Stomach (tissue), 9 donors: ENCODE data around the gene PRELID1. TPM values are rescaled to one million over a fixed set of nuclear protein-coding genes. Genes with fewer than 3 reads are reported as not detected.

Experiments
- DNase-seq, 2 donors: peaks; one replicate each; pipeline versions ENCODE4 v3.0.0 to v3.0.0-alpha.2; 2013 to 2019
- H3K27ac ChIP-seq, 5 donors: fragments of 200-600 bp in 4 of 5; sonication (generic) in 4 of 5; one replicate each; pipeline ENCODE4 v1.5.1; 2013 to 2019; ENCODE audit warnings: mild to moderate bottlenecking in 1 of 5, moderate library complexity in 1 of 5
- H3K27me3 ChIP-seq, 3 donors: fragments of 200-600 bp; sonication (generic); one replicate each; pipeline ENCODE4 v1.5.1; 2017 to 2019; ENCODE audit warnings: mixed run types in 1 of 3
- H3K36me3 ChIP-seq, 4 donors: fragments of 200-600 bp; sonication (generic); 1 replicate in 3 of 4; 2 replicates in 1 of 4; pipeline ENCODE4 v1.5.1; 2016 to 2019
- H3K4me1 ChIP-seq, 4 donors: fragments of 200-600 bp; sonication (generic); one replicate each; pipeline ENCODE4 v1.5.1; 2016 to 2019
- H3K4me3 ChIP-seq, 4 donors: fragments of 200-600 bp; sonication (generic) in 3 of 4; one replicate each; pipeline ENCODE4 v1.5.1; 2016 to 2019; ENCODE audit warnings: mild to moderate bottlenecking in 1 of 4
- H3K9me3 ChIP-seq, 4 donors: fragments of 200-600 bp; sonication (generic); one replicate each; pipeline ENCODE4 v1.5.1; 2016 to 2019
- CTCF ChIP-seq, 7 experiments: fragments of 450-650 bp in 4 of 7; fragments of 200-600 bp in 3 of 7; sonication (generic) in 3 of 7; IDR thresholded peaks; one replicate each; pipeline ENCODE4 v1.5.1; 2016 to 2019; ENCODE audit warnings: antibody characterized with exemption in 7 of 7, control low read depth in 2 of 7, mild to moderate bottlenecking in 1 of 7
- EP300 ChIP-seq: sonication (generic); formaldehyde crosslinking; IDR thresholded peaks from one replicate; pipeline ENCODE4 v1.6.1; 2017; ENCODE audit warnings: antibody characterized with exemption
- POLR2A ChIP-seq, 4 donors: fragments of 450-650 bp; IDR thresholded peaks; one replicate each; pipeline ENCODE4 v1.6.1; 2016; ENCODE audit warnings: antibody characterized with exemption in 4 of 4, control low read depth in 2 of 4, mild to moderate bottlenecking in 1 of 4, moderate library complexity in 1 of 4
- POLR2AphosphoS5 ChIP-seq, 3 donors: sonication (generic); formaldehyde crosslinking; IDR thresholded peaks; one replicate each; pipeline ENCODE4 v1.6.1; 2016; ENCODE audit warnings: antibody characterized with exemption in 3 of 3
- WGBS, 5 donors: extraction: QIAGEN DNeasy Blood & Tissue Kit in 3 of 5; methylation state at CpG; one replicate each; pipeline versions ENCODE4 v1.1.5 to v1.1.7; 2013 to 2018; 5-methylcytosine and 5-hydroxymethylcytosine counted together
- intact Hi-C: fragments of 100-400 bp; cut with DNase I; formaldehyde crosslinking; loops from one replicate; pipeline ENCODE4 v1.15.1; 2023; ENCODE audit warnings: low total_unique reads
- polyA plus RNA-seq, 3 donors: library from polyadenylated mRNA; stranded (reverse); fragments of 200-250 nt; gene quantifications; one replicate each; pipeline ENCODE4 v1.2.3, GENCODE V29; 2013
- total RNA-seq, 5 donors: library from RNA; depleted of rRNA; stranded (reverse); fragments of >200 nt; gene quantifications; one replicate each; pipeline versions ENCODE4 v1.1.0 to v1.2.3, GENCODE V29; 2014 to 2016
- donor health status: healthy with polysubstance abuse.
- donor health status: Bipolar disorder and iron deficiency.
- donor health status: healthy.

The PRELID1 gene
- total and polyA plus RNA-seq, 8 donors = 82.4 to 201 (median 135) TPM

GRCh38 chr5:177349362-177349647 is 45.7 kb downstream of the PRELID1 start:
- Histone ChIP-seq H3K4me1 (peaks cover 32 to 73% (median 52%) of the 10 kb centered on the region in 4 donors), H3K27ac (no peak overlapping the region), H3K4me3 (peak overlapping the region in 2 of 4 donors; percentile 3 to 99), H3K36me3 (peaks cover 3 to 48% (median 36%) of the 10 kb centered on the region in 4 donors), H3K27me3 (no peaks in the 10 kb centered on the region), H3K9me3 (no peaks in the 10 kb centered on the region)
- DNase-seq = no peak
- WGBS, 5 donors = 49 to 60% (median 58%) methylated on average over 3 of the region's 3 CpGs
- no peak for TF ChIP-seq EP300
- intact Hi-C loops = no loop called here

GRCh38 chr5:177349762-177350161 is 46.2 kb downstream of the PRELID1 start:
- WGBS, 5 donors = 63 to 75% (median 72%) methylated on average over 5 of the region's 5 CpGs
- Histone ChIP-seq H3K4me1 (peaks cover 32 to 73% (median 52%) of the 10 kb centered on the region in 4 donors), H3K27me3 (no peaks in the 10 kb centered on the region), H3K9me3 (no peaks in the 10 kb centered on the region), H3K4me3 (peak overlapping the region in 3 of 4 donors; percentile 92 to 99 (median 99)), H3K27ac (no peak overlapping the region), H3K36me3 (peaks cover 3 to 44% (median 32%) of the 10 kb centered on the region in 4 donors)
- intact Hi-C loops = no loop called here
- no peak for DNase-seq
- TF ChIP-seq POLR2AphosphoS5 (IDR thresholded peaks at IDR 0.05) (no peak), EP300 (no peak), POLR2A (IDR thresholded peaks at IDR 0.05) (no peak), CTCF (IDR thresholded peaks at IDR 0.05) (no peak)

GRCh38 chr5:177350776-177351391 is 47.3 kb downstream of the PRELID1 start:
- peaks cover 3 to 35% (median 24%) of the 10 kb centered on the region in 4 donors for H3K36me3 ChIP-seq
- 5 to 21% (median 10%) methylated on average over 8 to 19 of the region's 19 CpGs for WGBS, 5 donors
- intact Hi-C loops = no loop called here
- no peaks in the 10 kb centered on the region for H3K9me3 ChIP-seq
- peak overlapping the region; percentile 74 to 99 (median 96) for H3K4me3 ChIP-seq
- peak overlapping the region; percentile 82 to 97 (median 90) for H3K27ac ChIP-seq
- no peaks in the 10 kb centered on the region for H3K27me3 ChIP-seq
- H3K4me1 ChIP-seq = peaks cover 27 to 68% (median 50%) of the 10 kb centered on the region in 4 donors
- no peak for TF ChIP-seq CTCF (IDR thresholded peaks at IDR 0.05)
- TF ChIP-seq EP300 = no peak
- TF ChIP-seq POLR2A (IDR thresholded peaks at IDR 0.05) = no peak
- TF ChIP-seq POLR2AphosphoS5 (IDR thresholded peaks at IDR 0.05) = no peak
- no peak for DNase-seq

GRCh38 chr5:177351392-177352329 is 48.1 kb downstream of the PRELID1 start, which contains the start of gene LMAN2:
LMAN2 (minus strand) TSS chr5:177351668; CDS start chr5:177351647, 21 bp downstream.
- intact Hi-C loops = no loop called here
- Histone ChIP-seq H3K27me3 (no peaks in the 10 kb centered on the region), H3K27ac (peak within 1 kb of the TSS; percentile 82 to 97 (median 90)), H3K36me3 (peaks cover 3 to 27% (median 17%) of the 10 kb centered on the region in 4 donors), H3K9me3 (no peaks in the 10 kb centered on the region), H3K4me1 (peaks cover 27 to 63% (median 46%) of the 10 kb centered on the region in 4 donors), H3K4me3 (peak within 1 kb of the TSS; percentile 74 to 99 (median 96))
- peak; percentile 96 to 98 for DNase-seq
- TF ChIP-seq POLR2A (IDR thresholded peaks at IDR 0.05) (peak in 1 of 4 donors; percentile 56), CTCF (IDR thresholded peaks at IDR 0.05) (no peak), EP300 (no peak), POLR2AphosphoS5 (IDR thresholded peaks at IDR 0.05) (peak; percentile 1 to 82 (median 73))
- WGBS, 5 donors = 6 to 9% (median 8%) methylated on average over 41 to 55 of the region's 55 CpGs
